ENCODE data around the gene MBP. TPM values are rescaled to one million over a fixed set of nuclear protein-coding genes. Genes with fewer than 3 reads are reported as not detected.

MBP gene
- total and polyA plus RNA-seq, 4 donors, result 619 to 2,945 (median 1,632) TPM

DNA sequence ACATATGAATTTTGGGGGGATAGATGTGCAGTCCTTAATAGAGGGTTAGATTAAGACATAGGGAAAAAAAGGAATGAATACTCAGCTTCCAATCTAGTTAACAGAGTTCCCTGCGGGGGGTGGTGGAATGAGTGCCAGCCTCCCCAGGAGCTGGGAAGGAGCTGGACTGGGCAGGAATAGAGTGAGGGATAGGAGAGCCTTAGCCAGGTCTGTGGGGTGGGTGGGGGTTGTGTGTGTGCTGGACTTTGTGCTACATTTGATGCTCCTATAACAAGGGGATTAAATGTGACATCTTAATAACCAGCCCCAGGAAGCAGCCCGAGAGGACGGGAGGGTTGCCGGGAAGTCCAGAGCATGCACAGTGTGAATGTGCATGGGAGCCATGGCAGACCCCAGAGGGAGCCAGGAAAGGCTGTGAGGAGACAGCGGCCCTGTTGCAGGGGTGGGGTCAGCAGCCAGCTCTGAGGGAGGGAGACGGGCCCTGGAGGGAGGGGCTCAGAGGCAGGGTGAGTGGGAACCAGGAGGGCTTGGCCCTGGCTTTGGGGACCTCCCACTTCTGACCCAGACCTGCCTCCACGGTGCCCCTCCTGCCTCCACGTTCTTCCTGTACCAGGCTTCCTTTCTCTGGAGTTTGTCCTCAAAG, 3.6 kb upstream of the MBP start:
- no peaks in the 10 kb centered on the region for H3K36me3 ChIP-seq (ENCODE audit: control insufficient read depth, insufficient read depth, low read length)
- no peaks in the 10 kb centered on the region for H3K9me3 ChIP-seq (ENCODE audit: control insufficient read depth, insufficient read depth, low read length)
- no peak overlapping the region for H3K27ac ChIP-seq (ENCODE audit: low read depth, low read length)
- DNase-seq (ENCODE audit: low read depth in 4 of 6, low spot score in 6 of 6), result no peak
- 74% methylated on average over 5 of the region's 8 CpGs for WGBS (ENCODE audit: insufficient coverage)
- peaks cover 31% of the 10 kb centered on the region for H3K4me1 ChIP-seq (ENCODE audit: control insufficient read depth, insufficient read depth, low read length)
- H3K4me3 ChIP-seq (ENCODE audit: low read depth, low read length), result no peak overlapping the region
- H3K27me3 ChIP-seq (ENCODE audit: control insufficient read depth, insufficient read depth, low read length), result peaks cover 11% of the 10 kb centered on the region

DNA sequence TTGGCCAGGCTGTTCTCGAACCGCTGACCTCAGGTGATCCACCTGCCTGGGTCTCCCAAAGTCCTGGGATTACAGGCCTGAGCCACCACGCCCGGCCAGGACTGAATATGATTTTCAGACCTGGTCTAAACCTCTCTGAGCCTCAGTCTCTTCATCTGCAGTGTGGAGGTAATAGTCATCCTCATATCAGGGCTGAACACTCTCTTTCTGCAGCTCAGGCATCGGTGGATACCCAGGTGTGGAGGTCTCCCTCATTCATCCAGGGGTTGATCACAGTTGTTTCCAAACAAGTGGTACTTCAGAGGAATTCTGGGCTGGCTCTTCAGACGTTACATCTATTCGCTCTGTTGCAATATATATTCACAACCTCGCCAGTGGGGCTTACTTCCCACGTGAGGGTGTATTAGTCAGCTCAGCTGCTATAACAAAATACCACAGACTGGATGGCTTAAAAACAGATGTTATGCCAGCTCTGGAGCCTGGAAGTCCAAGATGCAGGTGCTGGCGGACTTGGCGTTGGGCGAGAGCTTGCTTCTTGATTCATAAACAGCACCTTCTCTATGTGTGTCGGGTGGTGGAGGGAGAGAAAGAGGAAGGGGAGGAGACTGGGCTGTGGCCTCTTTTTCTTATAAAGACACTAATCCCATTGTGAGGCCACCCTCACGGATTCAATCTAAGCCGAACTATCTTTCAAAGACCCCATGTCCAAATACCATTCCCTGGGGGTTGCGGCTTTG, 2.9 kb upstream of the MBP start:
- Histone ChIP-seq H3K4me3 (ENCODE audit: low read depth, low read length) (no peak overlapping the region), H3K27ac (ENCODE audit: low read depth, low read length) (no peak overlapping the region), H3K9me3 (ENCODE audit: control insufficient read depth, insufficient read depth, low read length) (no peaks in the 10 kb centered on the region), H3K36me3 (ENCODE audit: control insufficient read depth, insufficient read depth, low read length) (no peaks in the 10 kb centered on the region), H3K4me1 (ENCODE audit: control insufficient read depth, insufficient read depth, low read length) (peaks cover 35% of the 10 kb centered on the region), H3K27me3 (ENCODE audit: control insufficient read depth, insufficient read depth, low read length) (peaks cover 18% of the 10 kb centered on the region)
- no peak for DNase-seq (ENCODE audit: low read depth in 4 of 6, low spot score in 6 of 6)
- WGBS (ENCODE audit: insufficient coverage), result 96% methylated on average over 4 of the region's 16 CpGs

DNA sequence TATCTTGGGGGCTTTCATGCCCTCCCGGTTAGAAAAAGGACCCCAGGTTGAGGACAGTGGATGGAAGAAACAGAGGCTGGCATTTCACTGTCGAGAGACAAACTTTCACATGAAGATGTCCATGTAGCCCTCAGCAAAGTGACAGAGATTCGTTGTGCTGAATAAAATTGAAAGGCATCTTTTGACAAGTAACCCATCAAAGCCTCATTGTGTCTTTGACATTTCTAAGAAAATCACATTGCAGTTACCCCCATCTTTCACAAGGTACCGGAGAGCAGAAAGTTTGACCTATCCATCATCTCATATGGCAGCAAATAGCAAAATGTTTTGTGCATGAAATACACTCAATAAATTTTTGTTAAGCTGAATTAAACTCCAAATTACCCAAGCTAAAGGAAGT, 2.0 kb upstream of the MBP start:
- Histone ChIP-seq H3K4me1 (ENCODE audit: control insufficient read depth, insufficient read depth, low read length) (peaks cover 35% of the 10 kb centered on the region), H3K4me3 (ENCODE audit: low read depth, low read length) (no peak overlapping the region), H3K27me3 (ENCODE audit: control insufficient read depth, insufficient read depth, low read length) (peaks cover 26% of the 10 kb centered on the region), H3K9me3 (ENCODE audit: control insufficient read depth, insufficient read depth, low read length) (no peaks in the 10 kb centered on the region), H3K27ac (ENCODE audit: low read depth, low read length) (no peak overlapping the region), H3K36me3 (ENCODE audit: control insufficient read depth, insufficient read depth, low read length) (no peaks in the 10 kb centered on the region)
- DNase-seq (ENCODE audit: low read depth in 4 of 6, low spot score in 6 of 6), result no peak
- WGBS (ENCODE audit: insufficient coverage), result 100% methylated on average over 2 of the region's 4 CpGs

DNA sequence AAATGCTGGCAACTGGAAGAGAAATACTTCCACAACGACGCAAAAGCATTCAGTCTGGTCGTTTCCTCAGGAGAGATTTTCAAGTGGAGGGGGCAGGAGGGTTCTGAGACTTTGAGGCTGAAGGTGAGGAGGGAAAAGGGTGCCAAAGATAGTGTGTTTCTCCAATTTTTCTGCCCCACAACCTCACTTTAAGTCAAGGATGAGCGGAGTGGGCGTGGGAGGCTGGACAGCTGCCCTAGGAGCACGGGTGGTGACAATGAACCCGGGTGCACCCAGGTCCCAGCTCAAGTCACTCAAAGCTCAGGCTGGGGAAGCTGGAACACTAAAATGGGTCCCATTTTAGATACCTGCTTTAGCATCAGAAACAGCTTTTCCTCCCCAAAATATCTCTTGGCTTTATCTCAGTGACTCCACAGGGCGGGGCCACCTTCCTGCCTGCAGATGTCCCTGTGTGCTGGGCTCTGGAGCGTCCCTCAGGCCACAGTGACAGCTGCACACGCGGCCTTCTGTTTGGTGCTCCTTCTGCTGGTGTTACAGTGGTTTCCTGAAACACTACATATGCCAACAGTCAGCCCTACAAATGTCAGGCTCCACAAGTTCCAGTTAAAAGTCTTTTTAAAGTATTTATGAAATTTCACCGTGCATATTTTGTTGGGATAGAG, 1.4 kb upstream of the MBP start:
- Histone ChIP-seq H3K27ac (ENCODE audit: low read depth, low read length) (no peak overlapping the region), H3K27me3 (ENCODE audit: control insufficient read depth, insufficient read depth, low read length) (peaks cover 31% of the 10 kb centered on the region), H3K9me3 (ENCODE audit: control insufficient read depth, insufficient read depth, low read length) (no peaks in the 10 kb centered on the region), H3K36me3 (ENCODE audit: control insufficient read depth, insufficient read depth, low read length) (no peaks in the 10 kb centered on the region), H3K4me1 (ENCODE audit: control insufficient read depth, insufficient read depth, low read length) (peaks cover 35% of the 10 kb centered on the region), H3K4me3 (ENCODE audit: low read depth, low read length) (no peak overlapping the region)
- peak in 1 of 6 donors; percentile 40 for DNase-seq (ENCODE audit: low read depth in 4 of 6, low spot score in 6 of 6)
- WGBS (ENCODE audit: insufficient coverage), result 56% methylated on average over 11 of the region's 12 CpGs

DNA sequence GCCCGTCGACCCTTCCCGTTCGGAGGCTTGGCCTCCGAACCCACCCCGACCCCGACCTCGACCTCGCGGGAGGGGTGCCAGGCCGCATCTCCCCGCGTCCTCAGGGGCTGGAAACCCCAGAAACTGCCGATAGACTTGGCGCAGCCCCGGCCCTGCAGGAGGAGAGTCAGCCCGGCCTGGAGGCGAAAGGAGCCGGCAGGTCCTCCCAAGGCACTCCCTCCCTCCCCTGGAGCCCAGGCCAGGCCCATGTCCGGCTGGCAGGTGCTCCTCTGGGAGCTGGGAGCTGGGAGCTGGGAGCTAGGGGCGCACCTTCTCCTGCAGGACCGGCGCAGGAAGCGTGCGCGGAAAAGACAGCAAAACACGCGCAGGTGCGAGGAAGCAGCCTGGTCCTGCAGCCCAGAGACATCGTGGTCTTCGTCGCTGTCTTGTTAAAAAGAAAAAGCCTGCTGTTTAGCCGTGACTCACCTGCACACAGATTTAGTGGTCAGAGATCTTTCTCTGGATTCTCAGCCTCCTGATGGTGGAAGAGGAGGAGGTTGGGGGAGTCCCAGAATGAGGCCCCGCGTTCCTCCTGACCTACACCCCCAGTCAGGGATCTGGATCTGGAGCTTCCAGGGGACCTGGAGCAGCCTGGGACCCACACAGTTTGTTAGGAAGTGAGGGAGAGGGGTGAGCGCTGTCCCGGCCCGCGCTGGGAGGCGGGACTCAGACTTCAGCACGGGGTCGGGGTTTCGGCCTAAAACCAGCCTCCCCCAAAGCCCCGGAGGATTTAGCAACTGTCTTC, 660 bp upstream of the MBP start:
- H3K27me3 ChIP-seq (ENCODE audit: control insufficient read depth, insufficient read depth, low read length), result peaks cover 32% of the 10 kb centered on the region
- H3K36me3 ChIP-seq (ENCODE audit: control insufficient read depth, insufficient read depth, low read length), result no peaks in the 10 kb centered on the region
- no peak overlapping the region for H3K4me3 ChIP-seq (ENCODE audit: low read depth, low read length)
- peaks cover 34% of the 10 kb centered on the region for H3K4me1 ChIP-seq (ENCODE audit: control insufficient read depth, insufficient read depth, low read length)
- H3K9me3 ChIP-seq (ENCODE audit: control insufficient read depth, insufficient read depth, low read length), result no peaks in the 10 kb centered on the region
- WGBS (ENCODE audit: insufficient coverage), result 26% methylated on average over 40 of the region's 44 CpGs
- peak in 1 of 6 donors; percentile 56 for DNase-seq (ENCODE audit: low read depth in 4 of 6, low spot score in 6 of 6)
- H3K27ac ChIP-seq (ENCODE audit: low read depth, low read length), result no peak overlapping the region

DNA sequence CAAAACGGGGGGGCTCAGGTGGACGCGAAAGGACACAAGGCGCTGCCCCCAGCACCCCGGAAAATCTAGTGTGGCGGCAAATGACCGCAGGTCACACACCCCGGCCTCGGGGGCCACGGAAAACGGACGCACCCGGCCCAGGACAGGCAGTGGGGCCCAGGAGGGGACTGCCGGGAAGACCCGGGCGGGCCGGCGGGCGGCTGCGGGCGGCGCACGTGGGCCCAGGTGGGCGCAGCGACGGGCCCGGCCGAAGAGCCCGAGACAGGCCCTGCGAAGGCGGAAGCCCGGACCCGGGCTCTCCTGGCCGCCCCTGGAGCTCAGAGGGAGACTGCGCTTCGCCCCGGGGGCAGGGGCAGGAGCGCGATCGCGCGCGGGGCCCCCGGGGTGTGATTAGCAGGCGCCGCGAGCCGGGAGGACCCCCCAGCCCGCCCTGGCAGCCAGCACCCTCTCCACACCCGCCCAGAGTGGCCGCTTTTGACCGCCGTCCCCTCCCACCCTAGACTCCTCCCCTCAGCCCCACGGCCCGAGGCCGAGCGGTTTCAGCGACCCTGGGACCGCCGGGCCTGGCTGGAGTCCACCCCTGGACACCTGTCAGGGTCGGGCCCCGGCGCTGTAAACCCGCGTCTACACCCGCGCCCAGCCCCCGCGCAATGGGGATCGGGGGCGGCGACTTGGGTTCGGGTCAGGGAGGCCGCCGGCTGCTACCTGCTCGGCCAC, 773 bp downstream of the MBP start:
- H3K27ac ChIP-seq (ENCODE audit: low read depth, low read length), result no peak overlapping the region
- WGBS (ENCODE audit: insufficient coverage), result under 1% methylated on average over 76 of the region's 76 CpGs
- H3K9me3 ChIP-seq (ENCODE audit: control insufficient read depth, insufficient read depth, low read length), result no peaks in the 10 kb centered on the region
- H3K36me3 ChIP-seq (ENCODE audit: control insufficient read depth, insufficient read depth, low read length), result no peaks in the 10 kb centered on the region
- H3K4me1 ChIP-seq (ENCODE audit: control insufficient read depth, insufficient read depth, low read length), result peaks cover 27% of the 10 kb centered on the region
- H3K4me3 ChIP-seq (ENCODE audit: low read depth, low read length), result peak overlapping the region; percentile 41
- peaks cover 32% of the 10 kb centered on the region for H3K27me3 ChIP-seq (ENCODE audit: control insufficient read depth, insufficient read depth, low read length)
- DNase-seq (ENCODE audit: low read depth in 4 of 6, low spot score in 6 of 6), result no peak

DNA sequence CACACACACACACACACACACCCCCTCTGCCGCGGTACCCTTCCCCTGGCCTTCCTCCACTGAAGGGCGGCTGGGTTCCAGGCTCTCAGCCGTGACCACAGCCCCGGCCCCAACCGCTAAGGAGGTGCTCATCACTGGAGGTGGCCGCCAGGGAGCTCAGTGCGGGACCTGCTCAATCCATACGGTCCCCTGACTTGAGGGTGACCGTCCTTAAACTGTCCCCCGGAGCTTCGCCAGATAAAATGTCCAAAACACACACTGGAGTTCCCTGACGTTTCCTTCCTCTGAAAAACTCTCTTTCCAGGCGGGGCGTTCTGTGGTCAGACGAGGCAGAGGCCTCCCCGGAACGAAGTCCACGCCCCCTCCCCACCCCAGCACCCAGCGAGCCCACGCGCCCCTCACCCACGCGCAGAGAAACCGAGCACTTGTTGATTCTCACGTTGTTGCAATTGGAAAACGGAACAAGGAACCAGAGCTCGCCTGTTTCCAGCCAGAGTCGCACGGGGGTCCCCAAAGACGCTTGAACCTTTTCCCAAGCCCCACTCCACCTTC, 1.4 kb downstream of the MBP start:
- H3K27ac ChIP-seq (ENCODE audit: low read depth, low read length), result no peak overlapping the region
- 9% methylated on average over 31 of the region's 31 CpGs for WGBS (ENCODE audit: insufficient coverage)
- DNase-seq (ENCODE audit: low read depth in 4 of 6, low spot score in 6 of 6), result no peak
- peaks cover 27% of the 10 kb centered on the region for H3K4me1 ChIP-seq (ENCODE audit: control insufficient read depth, insufficient read depth, low read length)
- H3K4me3 ChIP-seq (ENCODE audit: low read depth, low read length), result peak overlapping the region; percentile 37
- H3K36me3 ChIP-seq (ENCODE audit: control insufficient read depth, insufficient read depth, low read length), result no peaks in the 10 kb centered on the region
- H3K27me3 ChIP-seq (ENCODE audit: control insufficient read depth, insufficient read depth, low read length), result peaks cover 32% of the 10 kb centered on the region
- H3K9me3 ChIP-seq (ENCODE audit: control insufficient read depth, insufficient read depth, low read length), result no peaks in the 10 kb centered on the region

DNA sequence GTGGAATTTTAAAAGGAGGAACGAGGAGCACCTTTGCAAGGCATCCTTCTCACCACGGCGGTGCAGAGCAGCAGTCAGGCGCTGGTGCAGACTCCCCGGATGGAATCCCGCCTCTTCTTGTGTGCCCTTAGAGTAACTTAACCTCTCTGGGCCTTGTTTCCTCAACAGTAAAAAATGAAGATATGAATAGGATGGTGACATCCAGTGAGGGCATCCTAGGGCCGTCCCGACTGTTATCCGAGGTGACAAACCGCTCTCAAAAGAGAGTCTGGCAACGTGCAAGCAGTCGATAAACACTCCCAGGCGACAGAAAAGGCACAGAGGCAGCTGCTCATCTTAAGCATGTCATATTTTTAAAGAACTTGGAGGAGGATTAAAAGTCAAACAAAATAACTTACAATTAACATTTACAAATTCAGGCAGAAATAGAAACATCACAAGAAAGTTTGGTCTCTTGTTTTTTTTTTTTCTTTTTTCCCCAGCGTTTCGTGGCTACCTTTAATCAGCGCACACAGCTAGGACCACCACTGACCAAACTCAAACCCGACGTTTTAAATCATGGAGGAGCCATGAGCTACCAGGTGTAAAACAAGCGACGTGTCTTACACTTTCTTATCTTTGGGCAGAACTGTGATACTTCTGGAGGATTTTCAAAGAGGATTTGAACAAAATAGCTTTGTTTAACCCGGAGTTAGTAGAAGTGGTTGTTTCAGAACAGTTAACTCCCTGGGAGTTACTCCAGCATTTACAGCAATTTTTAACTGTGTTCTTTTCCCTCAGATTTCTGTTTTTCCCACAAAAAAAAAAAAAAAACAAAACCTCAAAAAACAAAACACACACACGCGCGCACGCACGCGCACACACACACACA, 2.1 kb downstream of the MBP start:
- no peaks in the 10 kb centered on the region for H3K9me3 ChIP-seq (ENCODE audit: control insufficient read depth, insufficient read depth, low read length)
- peaks cover 27% of the 10 kb centered on the region for H3K4me1 ChIP-seq (ENCODE audit: control insufficient read depth, insufficient read depth, low read length)
- H3K27me3 ChIP-seq (ENCODE audit: control insufficient read depth, insufficient read depth, low read length), result peaks cover 32% of the 10 kb centered on the region
- H3K4me3 ChIP-seq (ENCODE audit: low read depth, low read length), result peak overlapping the region; percentile 37
- WGBS (ENCODE audit: insufficient coverage), result 93% methylated on average over 9 of the region's 27 CpGs
- H3K27ac ChIP-seq (ENCODE audit: low read depth, low read length), result no peak overlapping the region
- no peaks in the 10 kb centered on the region for H3K36me3 ChIP-seq (ENCODE audit: control insufficient read depth, insufficient read depth, low read length)
- no peak for DNase-seq (ENCODE audit: low read depth in 4 of 6, low spot score in 6 of 6)
